Epithelial cell of proximal tubule (primary cell): ENCODE data around the gene LRRC26. TPM values are rescaled to one million over a fixed set of nuclear protein-coding genes. Genes with fewer than 3 reads are reported as not detected.

ENCODE experiments used
- DNase-seq: peaks from one replicate; pipeline ENCODE4 v3.0.0-alpha.2; 2011; ENCODE audit warnings: low read depth
- H3K4me3 ChIP-seq: 2 replicates; pipeline ENCODE4 v1.5.1; 2011; ENCODE audit warnings: low read depth, mild to moderate bottlenecking, low read length
- CTCF ChIP-seq: conservative IDR thresholded peaks from 2 replicates; pipeline ENCODE4 v1.5.1; 2012; ENCODE audit warnings: low read depth, mild to moderate bottlenecking, low read length
- total RNA-seq: library from RNA; depleted of rRNA; stranded (reverse); fragments of >200 nt; gene quantifications from 2 replicates; pipeline ENCODE4 v1.2.3, GENCODE V29; 2015

Gene LRRC26
- total RNA-seq = not detected in 2 replicates

GRCh38 chr9:137169896-137170358 lies at the start of gene LRRC26:
LRRC26 (minus strand) TSS chr9:137170051; CDS start chr9:137169943, 108 bp downstream.
- no peak for TF ChIP-seq CTCF
- peak within 1 kb of the TSS; percentile 26 for H3K4me3 ChIP-seq
- no peak for DNase-seq

GRCh38 chr9:137218754-137219271 lies 49.0 kb upstream of the LRRC26 start:
- TF ChIP-seq CTCF = no peak
- no peak for DNase-seq
- no peak overlapping the region for H3K4me3 ChIP-seq

- DNase-seq = no peak
- no peak for TF ChIP-seq CTCF
- H3K4me3 ChIP-seq = no peak overlapping the region
These were observed 48.4 kb upstream of the LRRC26 start for GRCh38 chr9:137218212-137218753.

GRCh38 chr9:137217276-137218211 lies 47.7 kb upstream of the LRRC26 start:
- no peak for TF ChIP-seq CTCF
- DNase-seq = no peak
- H3K4me3 ChIP-seq = peak overlapping the region; percentile 50

- TF ChIP-seq CTCF = no peak
- no peak for DNase-seq
- no peak overlapping the region for H3K4me3 ChIP-seq
These were observed 46.5 kb upstream of the LRRC26 start for GRCh38 chr9:137216188-137216965.

- DNase-seq = no peak
These were observed 45.5 kb upstream of the LRRC26 start for GRCh38 chr9:137215196-137215986.

More at GRCh38 chr9:137215196-137215986, 45.5 kb upstream of the LRRC26 start:
- no peak overlapping the region for H3K4me3 ChIP-seq
- no peak for TF ChIP-seq CTCF
